HT1080 (cell line): ENCODE results near the gene TMPRSS6. TPM values are rescaled to one million over a fixed set of nuclear protein-coding genes. Genes with fewer than 3 reads are reported as not detected.

Source experiments
- DNase-seq: peaks from one replicate; pipeline ENCODE4 v3.0.0-alpha.2; 2015; ENCODE audit warnings: low read depth
- total RNA-seq: library from RNA; depleted of rRNA; stranded (reverse); fragments of >200 nt; shearing (Covaris generic); gene quantifications from 2 replicates; pipeline ENCODE4 v1.2.3, GENCODE V29; 2014

Gene TMPRSS6
- total RNA-seq, 1 experiment from 2014 or later: 0.11 TPM

DNA sequence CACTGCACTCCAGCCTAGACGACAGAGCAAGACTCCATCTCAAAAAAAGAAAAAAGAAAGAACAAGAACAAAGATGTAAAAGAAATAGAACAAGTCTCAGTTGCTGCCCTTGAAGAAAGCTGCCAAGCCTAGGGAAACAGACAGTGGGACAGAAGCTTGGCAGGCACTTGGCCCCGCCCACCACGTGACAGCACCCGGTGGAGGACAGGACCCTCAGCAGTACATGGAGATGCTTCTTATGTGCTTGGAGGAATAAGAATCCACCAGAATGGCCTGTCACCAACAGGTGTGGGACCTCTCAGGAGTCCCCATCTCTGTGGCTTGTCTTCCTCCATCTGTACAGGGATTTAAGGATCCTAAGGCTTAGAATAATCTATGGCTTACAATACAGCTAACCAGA lies 7.6 kb upstream of the TMPRSS6 start:
- no peak for DNase-seq

DNA sequence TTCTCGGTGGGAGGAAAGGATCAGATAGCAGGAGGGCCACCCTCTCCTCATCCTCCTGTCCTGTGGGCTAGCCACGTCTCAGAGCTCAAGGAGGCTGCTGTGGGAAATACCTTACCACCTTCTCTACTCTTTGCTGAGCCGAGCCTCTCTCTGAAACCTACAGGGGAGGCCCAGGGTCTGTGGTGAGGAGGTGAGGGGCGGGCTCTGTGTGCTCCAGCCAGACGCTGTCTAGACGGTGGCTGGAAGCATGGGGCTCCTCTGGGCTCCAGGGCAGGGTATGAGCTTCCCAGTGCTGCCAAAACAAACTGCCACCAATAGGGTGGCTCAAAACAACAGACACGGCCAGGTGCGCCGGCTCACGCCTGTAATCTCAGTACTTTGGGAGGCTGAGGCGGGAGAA lies 5.5 kb upstream of the TMPRSS6 start:
- DNase-seq: no peak

DNA sequence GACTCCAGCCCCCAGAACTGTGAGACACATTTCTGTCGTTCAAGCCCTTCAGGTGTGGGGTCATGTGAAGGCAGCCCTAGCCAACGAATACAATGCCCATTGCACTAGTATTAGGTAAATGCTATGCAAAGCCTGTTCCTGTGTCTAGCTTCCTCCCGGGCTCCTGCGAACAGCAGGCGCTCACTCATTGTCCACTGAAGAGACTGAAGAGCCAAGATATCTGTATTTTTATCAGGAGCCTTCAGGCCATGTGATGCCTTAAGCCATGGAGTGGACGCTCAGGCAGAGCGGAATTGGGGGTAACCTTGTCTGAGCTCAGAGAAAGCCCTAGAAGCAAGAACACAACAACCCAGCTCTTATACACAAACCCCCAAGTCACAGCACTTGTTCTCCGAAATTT lies 4.2 kb upstream of the TMPRSS6 start:
- no peak for DNase-seq

DNA sequence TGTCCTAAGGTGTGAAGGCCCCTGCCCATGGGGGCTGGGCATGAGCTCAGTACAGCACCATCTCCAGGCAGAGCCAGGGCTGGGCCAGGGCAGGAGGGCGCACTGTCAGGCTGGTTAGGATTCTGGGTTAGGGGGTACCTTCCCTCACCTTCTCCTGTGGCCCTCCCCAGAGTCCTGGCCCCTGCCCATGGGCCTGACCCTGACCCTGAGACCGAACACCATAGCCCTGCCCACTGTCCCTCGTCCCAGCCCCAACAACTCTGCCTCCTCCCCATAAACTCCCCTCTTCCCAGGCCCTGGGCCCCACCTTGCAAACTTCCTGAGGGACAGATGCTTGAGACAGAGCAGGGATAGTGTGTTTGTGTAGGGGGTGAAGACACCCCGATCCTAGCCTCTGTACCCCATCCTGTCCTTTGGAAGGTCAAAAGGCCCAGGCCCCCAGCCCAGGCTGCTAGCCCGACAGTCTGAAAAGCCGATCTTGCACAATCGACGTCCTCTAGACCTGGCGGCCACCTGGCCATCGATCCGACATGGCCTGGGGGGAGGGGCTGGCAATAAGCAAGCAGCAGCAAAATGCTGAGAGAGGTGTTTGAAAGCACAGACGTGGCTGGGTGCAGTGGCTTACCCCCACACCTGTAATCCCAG lies 2.7 kb upstream of the TMPRSS6 start:
- DNase-seq: no peak

GRCh38 chr22:37111156-37111717 lies 1.7 kb upstream of the TMPRSS6 start:
- no peak for DNase-seq

DNA sequence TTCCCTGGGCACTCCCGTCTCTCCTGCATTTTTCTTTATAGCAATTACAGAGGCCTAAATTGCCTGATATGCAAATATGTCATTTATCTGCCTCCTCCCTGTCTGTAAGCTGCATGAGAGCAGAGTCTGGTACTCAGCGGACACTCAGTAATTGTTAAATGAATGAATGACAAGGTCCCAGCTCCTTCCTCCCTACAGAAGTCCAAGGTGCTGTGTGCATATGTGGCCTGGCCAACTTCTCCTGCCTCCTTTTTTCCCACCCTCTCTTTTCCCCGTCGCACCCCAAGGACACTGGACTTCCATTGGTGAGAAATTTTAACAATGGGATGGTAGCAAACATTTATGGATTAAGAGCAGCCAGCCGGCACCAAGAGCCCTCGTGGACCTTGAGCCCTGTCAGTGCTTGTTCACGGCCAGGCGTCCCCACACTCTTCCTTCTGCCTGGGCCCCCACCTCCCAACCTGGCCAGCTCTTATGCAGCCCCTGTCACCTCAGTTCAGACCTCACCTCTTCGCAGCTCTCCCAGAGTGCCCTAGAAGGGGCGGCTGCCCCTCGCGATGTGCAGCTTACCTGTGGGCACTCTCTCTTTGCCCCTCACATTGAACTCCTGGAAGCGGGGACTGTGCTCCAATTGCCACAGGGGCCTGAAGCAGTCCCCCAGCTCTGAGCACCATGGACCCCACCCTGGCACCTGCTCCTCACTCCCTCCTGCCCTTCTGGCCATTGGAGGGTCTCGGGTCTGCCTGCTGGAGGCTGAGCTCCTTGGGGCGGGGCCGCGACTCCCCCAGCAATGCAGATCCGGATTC lies 1.5 kb downstream of the TMPRSS6 start:
- no peak for DNase-seq

DNA sequence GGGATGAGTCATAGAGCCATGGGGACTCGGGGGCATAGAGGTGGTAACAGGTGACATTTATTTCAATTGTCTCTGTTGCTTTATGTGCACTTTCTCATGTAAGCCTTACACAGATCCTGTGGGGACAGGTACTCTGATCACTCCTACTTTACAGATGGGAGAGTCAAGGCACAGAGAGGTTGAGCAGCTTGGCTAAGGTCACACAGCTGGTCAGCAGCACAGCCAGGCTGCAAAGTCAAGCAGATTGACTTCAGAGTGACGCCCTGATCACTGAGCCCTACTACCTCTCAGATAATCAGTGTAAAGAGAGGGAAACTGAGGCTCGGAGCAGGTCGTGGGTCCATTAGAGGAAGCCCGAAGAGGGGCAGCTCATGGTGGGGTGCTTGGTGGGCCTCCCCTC lies 3.5 kb downstream of the TMPRSS6 start:
- DNase-seq: no peak

DNA sequence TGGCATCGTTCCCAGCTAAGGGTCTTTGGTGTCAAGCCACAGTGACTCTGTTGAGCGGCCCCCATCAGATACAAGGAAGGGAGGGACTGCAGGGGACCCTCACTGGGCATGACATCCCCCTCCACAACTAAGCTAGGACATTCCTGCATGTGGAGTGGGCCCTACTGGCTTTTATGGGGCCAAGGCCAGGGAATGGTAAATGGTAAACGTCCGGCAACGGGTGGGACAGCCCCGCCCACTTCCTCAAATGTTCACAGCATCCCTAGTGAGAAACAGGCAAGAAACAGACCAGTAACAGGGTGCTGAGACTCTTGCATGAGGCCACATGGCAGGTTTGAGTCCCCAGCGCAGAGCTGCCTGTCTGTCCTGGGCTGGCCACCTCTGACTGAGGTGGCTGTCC lies 4.4 kb downstream of the TMPRSS6 start:
- no peak for DNase-seq

- DNase-seq: no peak
Measured at GRCh38 chr22:37103656-37104452, 5.7 kb downstream of the TMPRSS6 start.

- no peak for DNase-seq
Measured at GRCh38 chr22:37103151-37103550, 6.4 kb downstream of the TMPRSS6 start.

GRCh38 chr22:37101311-37102066 lies 8.0 kb downstream of the TMPRSS6 start:
- no peak for DNase-seq

DNA sequence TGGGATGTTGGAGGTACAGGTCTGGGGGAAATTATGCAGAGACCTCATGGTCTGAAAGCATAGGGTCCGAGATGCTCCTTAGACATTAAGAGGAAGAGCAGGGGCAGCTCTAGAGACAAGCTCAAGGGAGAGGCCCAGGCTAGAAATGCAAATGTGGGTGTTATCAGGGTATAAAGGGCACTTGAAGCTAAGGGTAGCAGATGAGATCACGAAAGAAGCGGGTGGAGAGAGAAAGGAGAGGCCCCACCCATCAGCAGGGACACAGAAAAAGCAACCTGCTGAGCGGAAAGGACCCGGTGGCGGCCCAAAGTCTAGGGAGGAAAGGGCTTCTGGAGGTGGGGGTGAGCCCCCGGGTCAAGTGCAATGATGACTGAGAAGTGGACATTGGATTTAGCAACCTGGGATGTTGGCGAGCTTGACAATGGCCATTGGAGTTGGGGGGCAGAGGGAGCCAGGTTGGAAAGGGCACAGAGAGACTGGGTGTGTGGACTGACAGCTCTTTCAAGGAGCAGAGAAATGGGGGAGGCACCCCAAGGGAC lies 8.9 kb downstream of the TMPRSS6 start:
- no peak for DNase-seq

GRCh38 chr22:37098976-37099591 lies 10.4 kb downstream of the TMPRSS6 start:
- DNase-seq: no peak

DNA sequence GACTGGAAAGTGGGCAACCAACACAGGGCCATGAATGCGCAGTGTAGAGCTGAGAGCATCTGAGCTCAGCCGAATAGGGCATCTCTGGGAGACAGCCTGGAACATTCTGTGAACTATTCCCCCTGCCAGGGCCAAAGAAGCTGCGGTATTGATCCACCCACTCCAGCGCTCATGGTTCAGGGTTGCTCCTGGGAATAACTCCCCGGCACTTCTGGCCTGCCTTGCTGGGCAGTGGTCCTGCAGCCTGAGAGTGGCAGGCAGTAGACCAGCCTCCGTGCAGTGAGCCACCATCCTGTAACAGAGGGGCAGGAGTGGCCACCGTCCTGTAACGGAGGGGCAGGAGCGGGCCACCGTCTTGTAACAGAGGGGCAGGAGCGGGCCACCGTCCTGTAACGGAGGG lies 12.2 kb downstream of the TMPRSS6 start:
- DNase-seq: no peak

- DNase-seq: no peak
Measured at GRCh38 chr22:37095113-37095512, 14.4 kb downstream of the TMPRSS6 start.

DNA sequence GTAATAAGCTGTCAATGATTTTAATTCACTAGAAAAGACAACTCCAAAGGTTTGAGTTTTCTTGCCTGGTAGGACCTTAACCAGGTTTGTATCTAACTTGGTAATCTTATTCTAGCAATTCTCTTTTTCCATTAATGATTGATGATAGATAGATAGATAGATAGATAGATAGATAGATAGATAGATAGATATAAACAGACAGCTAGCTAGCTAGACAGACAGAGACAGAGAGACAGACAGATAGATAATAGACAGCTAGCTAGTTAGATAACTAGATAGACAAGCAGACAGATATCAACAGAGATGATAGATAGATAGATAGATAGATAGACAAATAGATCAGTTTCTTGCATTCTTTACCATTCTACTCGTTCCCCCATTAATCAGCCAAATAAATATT lies 15.3 kb downstream of the TMPRSS6 start:
- DNase-seq: no peak

DNA sequence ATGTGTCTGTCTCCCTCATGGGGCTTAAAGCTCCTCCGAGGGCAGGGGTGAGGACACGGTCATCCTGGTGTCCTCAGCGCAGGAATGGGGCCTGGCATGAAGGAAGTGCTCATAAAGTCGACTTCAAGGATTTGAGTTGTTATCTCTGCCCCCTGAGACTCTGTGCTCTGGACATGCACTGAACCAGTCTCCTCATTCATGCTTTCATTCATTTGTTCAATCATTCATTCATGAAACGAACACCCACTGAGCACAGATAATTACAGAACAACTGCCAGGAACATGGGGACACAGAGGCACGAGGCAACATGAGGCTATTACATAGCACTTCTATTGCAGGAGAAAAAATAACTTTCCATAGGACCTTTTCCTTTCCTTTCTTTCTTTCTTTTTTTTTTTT lies 16.5 kb downstream of the TMPRSS6 start:
- no peak for DNase-seq

GRCh38 chr22:37091994-37092393 lies 17.5 kb downstream of the TMPRSS6 start:
- no peak for DNase-seq

DNA sequence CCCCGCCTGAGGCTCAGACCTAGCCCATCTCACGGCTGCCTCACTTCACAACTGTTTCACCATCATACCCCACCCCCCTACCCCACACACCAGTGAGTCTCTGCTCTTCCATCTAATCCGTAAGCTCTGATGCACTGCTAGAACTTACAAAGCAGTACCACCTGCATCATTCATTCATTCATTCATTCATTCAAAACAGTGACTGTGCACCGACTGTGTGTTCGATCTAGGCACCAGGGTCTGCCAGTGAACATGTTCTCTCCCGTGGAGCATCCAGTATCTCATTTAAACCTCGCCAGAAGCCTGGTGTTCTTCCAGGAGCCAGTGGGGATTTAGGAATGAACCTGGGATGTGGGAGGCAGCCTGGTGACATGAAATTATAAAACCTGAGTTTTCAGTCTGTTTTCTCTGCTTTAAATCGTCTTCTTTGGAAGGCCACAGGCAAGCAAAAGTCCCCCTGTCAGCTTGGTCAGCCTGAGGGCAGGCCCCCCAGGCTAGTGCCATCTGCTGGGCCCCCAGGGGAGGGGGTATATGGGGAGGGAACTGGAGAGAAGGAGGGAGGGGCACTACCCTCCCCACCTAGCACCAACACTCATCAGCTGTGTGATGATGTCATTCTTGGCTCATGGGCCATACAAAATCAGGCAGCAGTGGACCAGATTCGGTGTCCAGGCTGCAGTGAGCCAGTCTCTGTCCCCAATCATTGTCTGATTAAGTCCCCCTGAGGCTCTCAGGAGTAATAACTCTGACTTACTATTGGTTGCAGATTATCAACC lies 18.4 kb downstream of the TMPRSS6 start:
- DNase-seq: no peak

DNA sequence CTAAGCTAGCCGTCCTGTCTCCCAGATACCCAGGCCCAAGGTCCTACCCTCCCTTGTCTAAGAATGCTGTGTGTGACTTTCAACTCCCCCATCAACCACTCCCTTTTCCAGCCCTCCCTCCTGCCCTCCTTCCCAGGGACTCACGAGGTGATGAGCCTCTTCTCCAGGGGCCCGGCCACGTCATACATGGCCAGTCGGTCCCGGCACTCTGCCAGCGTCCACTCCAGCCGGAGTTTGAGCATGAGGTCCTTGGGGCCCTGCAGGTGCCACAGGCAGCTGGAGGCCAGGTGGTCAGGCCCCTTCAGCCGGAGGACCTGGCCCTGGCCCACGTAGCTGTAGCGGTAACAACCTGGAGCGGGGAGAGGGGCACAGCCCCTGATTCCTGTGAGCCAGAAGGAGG lies 20.1 kb downstream of the TMPRSS6 start:
- peak; percentile 17 for DNase-seq
